Transverse colon (tissue), 4 donors: ENCODE measurements around the gene PTH2. TPM values are rescaled to one million over a fixed set of nuclear protein-coding genes. Genes with fewer than 3 reads are reported as not detected.

Source experiments
- DNase-seq: peaks from one replicate; pipeline ENCODE4 v3.0.0-alpha.2; 2019
- H3K27ac ChIP-seq, 4 donors: fragments of 200-600 bp; sonication (generic); 2 replicates each; pipeline ENCODE4 v1.5.1; 2016 to 2018; ENCODE audit warnings: inconsistent platforms in 4 of 4
- H3K27me3 ChIP-seq: fragments of 200-600 bp; sonication (generic); 2 replicates; pipeline ENCODE4 v1.5.1; 2017; ENCODE audit warnings: inconsistent platforms
- H3K36me3 ChIP-seq, 4 donors: fragments of 200-600 bp; sonication (generic); 2 replicates each; pipeline ENCODE4 v1.5.1; 2017 to 2019; ENCODE audit warnings: inconsistent platforms in 4 of 4
- H3K4me1 ChIP-seq, 4 donors: fragments of 200-600 bp; sonication (generic); 2 replicates each; pipeline ENCODE4 v1.5.1; 2017 to 2020; ENCODE audit warnings: inconsistent platforms in 4 of 4
- H3K4me3 ChIP-seq, 4 donors: fragments of 200-600 bp; sonication (generic); 1 replicate in 1 of 4; 2 replicates in 3 of 4; pipeline versions ENCODE4 v1.5.1 to v1.6.1; 2017 to 2019; ENCODE audit warnings: inconsistent platforms in 4 of 4
- H3K9me3 ChIP-seq, 2 donors: fragments of 200-600 bp; sonication (generic); 2 replicates each; pipeline ENCODE4 v1.5.1; 2017 to 2019; ENCODE audit warnings: inconsistent platforms in 2 of 2
- EP300 ChIP-seq: sonication (generic); formaldehyde crosslinking; IDR thresholded peaks from one replicate; pipeline ENCODE4 v1.6.1; 2017; ENCODE audit warnings: antibody characterized with exemption, low read depth
- POLR2A ChIP-seq: fragments of 450-650 bp; IDR thresholded peaks from one replicate; pipeline ENCODE4 v1.6.1; 2016; ENCODE audit warnings: antibody characterized with exemption, mild to moderate bottlenecking, moderate library complexity
- POLR2AphosphoS5 ChIP-seq, 3 donors: sonication (generic); formaldehyde crosslinking; IDR thresholded peaks; one replicate each; pipeline ENCODE4 v1.6.1; 2016; ENCODE audit warnings: antibody characterized with exemption in 3 of 3
- WGBS, 2 donors: methylation state at CpG; one replicate each; pipeline ENCODE4 v1.1.5; 2018; ENCODE audit warnings: low coverage in 1 of 2; 5-methylcytosine and 5-hydroxymethylcytosine counted together
- in situ Hi-C, 4 donors: fragments of 200-750 bp; cut with MboI; loops; one replicate each; pipeline versions ENCODE4 v1.15.0 to v1.15.1; 2017; ENCODE audit warnings: low sequenced_read_pairs in 3 of 4, low pct_ligation_motif_present in 1 of 4, low pct_unique_long_range_greater_than_20kb in 1 of 4
- intact Hi-C: fragments of 100-400 bp; cut with DNase I; formaldehyde crosslinking; loops from one replicate; pipeline ENCODE4 v1.15.1; 2023; ENCODE audit warnings: low total_unique reads
- total RNA-seq, 4 donors: library from RNA; depleted of rRNA; stranded (reverse); fragments of >200 nt; gene quantifications; one replicate each; pipeline ENCODE4 v1.1.0, GENCODE V29; 2016
- TF ChIP-seq, protein P1 (sequence below), 5 experiments: fragments of 200-600 bp in 3 of 5; fragments of 450-650 bp in 2 of 5; sonication (generic) in 3 of 5; IDR thresholded peaks; 1 replicate in 2 of 5; 2 replicates in 3 of 5; pipeline ENCODE4 v1.5.1; 2016 to 2017; ENCODE audit warnings: antibody characterized with exemption in 5 of 5, inconsistent platforms in 3 of 5, mild to moderate bottlenecking in 2 of 5, moderate library complexity in 1 of 5

PTH2 gene
- total RNA-seq, 4 donors from 2014 or later: not detected

DNA sequence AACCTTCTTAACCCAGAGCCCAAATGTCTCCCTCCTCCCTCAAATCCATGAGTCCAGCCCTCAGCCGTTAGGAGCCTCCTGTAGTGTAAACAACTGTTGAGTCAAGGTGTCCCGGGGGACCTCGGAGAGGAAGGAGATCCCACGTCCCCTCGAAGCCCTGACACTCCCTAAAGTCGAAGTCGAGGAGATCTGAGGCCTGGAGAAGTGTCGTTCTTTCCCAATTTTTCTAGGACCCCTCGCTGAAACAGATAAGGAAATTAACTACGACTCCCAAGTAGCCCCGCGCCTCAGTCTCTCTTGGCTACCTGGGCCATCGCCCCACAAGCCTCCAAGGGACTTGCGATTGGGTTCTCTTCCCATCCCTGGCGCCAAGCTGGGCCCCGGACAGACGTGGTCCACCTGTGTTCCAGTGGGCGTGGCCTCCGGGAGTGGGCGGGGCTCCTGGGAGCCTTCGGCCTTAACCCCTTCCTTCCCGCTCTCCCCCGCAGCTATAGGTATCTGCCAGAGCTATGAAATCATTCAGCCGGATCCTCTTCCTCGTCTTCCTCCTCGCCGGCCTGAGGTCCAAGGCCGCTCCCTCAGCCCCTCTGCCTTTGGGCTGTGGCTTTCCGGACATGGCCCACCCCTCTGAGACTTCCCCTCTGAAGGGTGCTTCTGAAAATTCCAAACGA is 2.8 kb upstream of the PTH2 start:
- Histone ChIP-seq H3K9me3 (no peaks in the 10 kb centered on the region), H3K36me3 (no peaks in the 10 kb centered on the region), H3K4me3 (no peak overlapping the region), H3K4me1 (peaks cover 9 to 36% (median 27%) of the 10 kb centered on the region in 4 donors), H3K27me3 (peaks cover 100% of the 10 kb centered on the region), H3K27ac (no peak overlapping the region)
- in situ Hi-C loops: no loop called here
- intact Hi-C loops: no loop called here
- TF ChIP-seq, protein P1, sequence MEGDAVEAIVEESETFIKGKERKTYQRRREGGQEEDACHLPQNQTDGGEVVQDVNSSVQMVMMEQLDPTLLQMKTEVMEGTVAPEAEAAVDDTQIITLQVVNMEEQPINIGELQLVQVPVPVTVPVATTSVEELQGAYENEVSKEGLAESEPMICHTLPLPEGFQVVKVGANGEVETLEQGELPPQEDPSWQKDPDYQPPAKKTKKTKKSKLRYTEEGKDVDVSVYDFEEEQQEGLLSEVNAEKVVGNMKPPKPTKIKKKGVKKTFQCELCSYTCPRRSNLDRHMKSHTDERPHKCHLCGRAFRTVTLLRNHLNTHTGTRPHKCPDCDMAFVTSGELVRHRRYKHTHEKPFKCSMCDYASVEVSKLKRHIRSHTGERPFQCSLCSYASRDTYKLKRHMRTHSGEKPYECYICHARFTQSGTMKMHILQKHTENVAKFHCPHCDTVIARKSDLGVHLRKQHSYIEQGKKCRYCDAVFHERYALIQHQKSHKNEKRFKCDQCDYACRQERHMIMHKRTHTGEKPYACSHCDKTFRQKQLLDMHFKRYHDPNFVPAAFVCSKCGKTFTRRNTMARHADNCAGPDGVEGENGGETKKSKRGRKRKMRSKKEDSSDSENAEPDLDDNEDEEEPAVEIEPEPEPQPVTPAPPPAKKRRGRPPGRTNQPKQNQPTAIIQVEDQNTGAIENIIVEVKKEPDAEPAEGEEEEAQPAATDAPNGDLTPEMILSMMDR (IDR thresholded peaks at IDR 0.05): no peak
- TF ChIP-seq EP300 (no peak), POLR2A (no peak), POLR2AphosphoS5 (IDR thresholded peaks at IDR 0.05) (no peak)
- WGBS, 2 donors: 6% methylated on average over 30 of the region's 30 CpGs; no CpG with 5 or more reads in 1 of the 2 donors
- no peak for DNase-seq

DNA sequence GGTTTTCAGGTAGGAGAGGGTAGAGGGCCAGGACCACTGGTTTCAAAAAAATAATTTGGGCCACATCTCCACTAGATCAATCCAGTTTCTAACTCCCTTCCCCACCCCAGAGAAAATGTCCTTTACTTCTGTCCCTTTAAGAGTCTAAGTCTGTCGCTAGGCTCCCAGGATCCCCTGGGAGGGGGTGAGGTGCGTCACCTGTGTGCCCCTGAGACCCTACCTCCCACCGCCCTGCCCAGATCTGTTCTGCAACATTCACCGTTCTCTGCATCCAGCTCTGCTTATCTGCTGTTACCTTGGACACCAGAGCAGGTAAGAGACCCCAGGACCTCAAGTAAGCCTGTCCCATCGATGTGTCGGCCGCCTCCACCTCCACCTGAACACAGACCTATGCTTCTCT is 1.9 kb upstream of the PTH2 start, which contains the start of gene GFY:
Gene GFY (plus strand): TSS at position 211 of the 400 bp plus-strand sequence. CDS start 1,043 bp downstream, outside the sequence.
- TF ChIP-seq EP300: no peak
- TF ChIP-seq, protein P1 (IDR thresholded peaks at IDR 0.05): no peak
- TF ChIP-seq POLR2A: no peak
- TF ChIP-seq POLR2AphosphoS5 (IDR thresholded peaks at IDR 0.05): no peak
- H3K4me1 ChIP-seq: peaks cover 9 to 38% (median 29%) of the 10 kb centered on the region in 4 donors
- no peak for DNase-seq
- in situ Hi-C loops (no loop called here), intact Hi-C loops (no loop called here)
- H3K4me3 ChIP-seq: no peak within 1 kb of the TSS
- peaks cover 100% of the 10 kb centered on the region for H3K27me3 ChIP-seq
- no peak within 1 kb of the TSS for H3K27ac ChIP-seq
- H3K9me3 ChIP-seq: no peaks in the 10 kb centered on the region
- 43 to 51% methylated on average over 7 of the region's 7 CpGs for WGBS, 2 donors
- H3K36me3 ChIP-seq: no peaks in the 10 kb centered on the region

DNA sequence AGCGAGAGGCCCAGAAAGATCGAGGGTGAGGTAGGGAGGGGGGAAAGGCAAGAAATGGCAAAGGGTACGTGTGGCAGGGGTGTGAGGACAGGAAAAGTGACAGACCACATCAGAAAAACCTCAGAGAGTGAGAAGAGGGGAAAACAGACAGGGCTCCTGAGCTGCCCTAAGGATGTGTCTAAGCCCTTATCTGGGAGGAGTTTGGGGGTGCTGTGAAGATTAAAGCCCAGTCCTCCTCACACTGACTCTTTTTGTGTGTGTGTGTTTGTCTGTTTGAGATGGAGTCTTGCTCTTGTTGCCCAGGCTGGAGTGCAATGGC is 703 bp upstream of the PTH2 start:
- H3K9me3 ChIP-seq: no peaks in the 10 kb centered on the region
- peaks cover 9 to 38% (median 29%) of the 10 kb centered on the region in 4 donors for H3K4me1 ChIP-seq
- H3K27me3 ChIP-seq: peaks cover 100% of the 10 kb centered on the region
- no peak overlapping the region for H3K27ac ChIP-seq
- no peak overlapping the region for H3K4me3 ChIP-seq
- intact Hi-C loops (no loop called here), in situ Hi-C loops (no loop called here)
- H3K36me3 ChIP-seq: no peaks in the 10 kb centered on the region
- WGBS, 2 donors: 0 to 12% methylated on average over 3 of the region's 3 CpGs
- no peak for DNase-seq
- TF ChIP-seq, protein P1 (IDR thresholded peaks at IDR 0.05): no peak
- TF ChIP-seq POLR2A (no peak), EP300 (no peak), POLR2AphosphoS5 (IDR thresholded peaks at IDR 0.05) (no peak)

DNA sequence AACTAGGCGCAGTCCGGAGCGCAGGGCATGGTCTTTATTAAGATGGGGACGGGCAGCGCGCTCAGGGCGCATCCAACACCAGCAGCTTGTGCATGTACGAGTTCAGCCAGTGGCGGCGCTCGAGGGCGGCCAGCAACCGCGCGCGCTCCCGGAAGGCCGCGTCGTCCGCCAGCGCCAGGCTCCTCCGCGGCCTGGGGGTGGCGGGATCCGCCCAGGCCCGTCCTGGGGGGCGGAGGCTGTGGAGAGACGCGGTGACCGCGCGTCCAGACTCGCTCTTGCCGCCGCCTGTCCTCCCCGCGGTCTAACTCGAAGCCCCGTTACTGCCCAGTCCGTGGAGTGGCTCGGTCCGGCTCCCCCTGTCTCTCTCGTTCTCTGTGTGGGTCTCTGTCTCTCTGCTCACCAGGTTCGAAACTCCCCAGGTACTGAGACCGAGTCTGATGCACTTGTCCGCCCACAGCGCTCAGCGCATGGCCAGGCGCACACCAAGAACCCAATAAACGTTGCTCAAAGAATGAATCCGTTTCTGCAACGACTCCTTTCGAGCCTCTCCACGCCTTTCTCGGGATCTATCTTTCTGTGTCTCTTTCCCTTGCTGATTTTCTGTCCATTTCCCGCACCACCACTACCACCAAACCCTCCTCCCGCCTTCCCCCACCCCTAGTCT is 702 bp downstream of the PTH2 start:
- in situ Hi-C loops: no loop called here
- DNase-seq: no peak
- Histone ChIP-seq H3K36me3 (no peaks in the 10 kb centered on the region), H3K27ac (no peak overlapping the region), H3K4me1 (peaks cover 3 to 27% (median 18%) of the 10 kb centered on the region in 4 donors), H3K9me3 (no peaks in the 10 kb centered on the region), H3K4me3 (peak overlapping the region in 2 of 4 donors; percentile 15 to 42), H3K27me3 (peaks cover 100% of the 10 kb centered on the region)
- intact Hi-C loops: no loop called here
- 6 to 60% methylated on average over 1 to 49 of the region's 58 CpGs for WGBS, 2 donors
- TF ChIP-seq POLR2AphosphoS5 (IDR thresholded peaks at IDR 0.05) (no peak), EP300 (no peak)
- TF ChIP-seq, protein P1 (IDR thresholded peaks at IDR 0.05): peak; percentile 12 to 42 (median 20)
